Spinal cord (tissue), 10 donors: ENCODE results near the gene PHGDH. TPM values are rescaled to one million over a fixed set of nuclear protein-coding genes. Genes with fewer than 3 reads are reported as not detected.

ENCODE experiments used
- DNase-seq, 6 donors: peaks; one replicate each; pipeline versions ENCODE4 v3.0.0 to v3.0.0-alpha.2; 2013 to 2015; ENCODE audit warnings: low spot score in 6 of 6, low read depth in 4 of 6
- H3K27ac ChIP-seq: one replicate; pipeline ENCODE4 v1.5.1; 2013; ENCODE audit warnings: low read depth, low read length, control low read depth
- H3K27me3 ChIP-seq: one replicate; pipeline ENCODE4 v1.6.1; 2013; ENCODE audit warnings: low read length; ENCODE audit not compliant: control insufficient read depth, insufficient read depth
- H3K36me3 ChIP-seq: one replicate; pipeline ENCODE4 v1.6.1; 2013; ENCODE audit warnings: low read length; ENCODE audit not compliant: control insufficient read depth, insufficient read depth
- H3K4me1 ChIP-seq: one replicate; pipeline ENCODE4 v1.6.1; 2013; ENCODE audit warnings: low read length; ENCODE audit not compliant: control insufficient read depth, insufficient read depth
- H3K4me3 ChIP-seq: one replicate; pipeline ENCODE4 v1.5.1; 2013; ENCODE audit warnings: low read depth, low read length, control low read depth
- H3K9me3 ChIP-seq: one replicate; pipeline ENCODE4 v1.6.1; 2013; ENCODE audit warnings: low read length; ENCODE audit not compliant: control insufficient read depth, insufficient read depth
- WGBS: methylation state at CpG from one replicate; pipeline ENCODE4 v1.1.5; 2013; ENCODE audit warnings: missing lambda C conversion rate; ENCODE audit not compliant: insufficient coverage; 5-methylcytosine and 5-hydroxymethylcytosine counted together
- polyA plus RNA-seq, 2 donors: library from polyadenylated mRNA; unstranded; fragments of 120-200 nt; gene quantifications; one replicate each; pipeline ENCODE4 v1.2.1, GENCODE V29; 2013; ENCODE audit not compliant: insufficient read length in 2 of 2
- total RNA-seq, 2 donors: library from RNA; depleted of rRNA in 1 of 2; stranded (reverse); fragments of 120-200 nt in 1 of 2; fragments of >200 nt in 1 of 2; gene quantifications; one replicate each; pipeline versions ENCODE4 v1.2.3 to v1.2.4, GENCODE V29; 2013 to 2014
- donor health status: healthy.

PHGDH gene
- total and polyA plus RNA-seq, 4 donors = 72.1 to 227 (median 143) TPM

- peak overlapping the region; percentile 22 for H3K27ac ChIP-seq
- no peak for DNase-seq
- no peak overlapping the region for H3K4me3 ChIP-seq
- peaks cover 59% of the 10 kb centered on the region for H3K36me3 ChIP-seq
- peaks cover 56% of the 10 kb centered on the region for H3K4me1 ChIP-seq
- no peaks in the 10 kb centered on the region for H3K27me3 ChIP-seq
- no peaks in the 10 kb centered on the region for H3K9me3 ChIP-seq
- WGBS = 80% methylated on average over 1 of the region's 2 CpGs
Measured at GRCh38 chr1:119736649-119737039, 24.9 kb downstream of the PHGDH start.

- DNase-seq = peak in 2 of 6 donors; percentile 67 to 74
- Histone ChIP-seq H3K9me3 (no peaks in the 10 kb centered on the region), H3K27ac (peak overlapping the region; percentile 38), H3K36me3 (peaks cover 62% of the 10 kb centered on the region), H3K4me3 (no peak overlapping the region), H3K27me3 (no peaks in the 10 kb centered on the region), H3K4me1 (peaks cover 56% of the 10 kb centered on the region)
- 57% methylated on average over 13 of the region's 16 CpGs for WGBS
Measured at GRCh38 chr1:119737040-119737682, 25.4 kb downstream of the PHGDH start.

GRCh38 chr1:119738100-119738720 is 26.5 kb downstream of the PHGDH start:
- Histone ChIP-seq H3K9me3 (no peaks in the 10 kb centered on the region), H3K27ac (no peak overlapping the region)

GRCh38 chr1:119739150-119739549 is 27.4 kb downstream of the PHGDH start:
- Histone ChIP-seq H3K4me1 (peaks cover 57% of the 10 kb centered on the region), H3K36me3 (peaks cover 70% of the 10 kb centered on the region), H3K27ac (no peak overlapping the region), H3K4me3 (no peak overlapping the region), H3K9me3 (no peaks in the 10 kb centered on the region), H3K27me3 (no peaks in the 10 kb centered on the region)
- WGBS = 85% methylated on average over 5 of the region's 6 CpGs
- DNase-seq = no peak

More at GRCh38 chr1:119738100-119738720, 26.5 kb downstream of the PHGDH start:
- Histone ChIP-seq H3K36me3 (peaks cover 68% of the 10 kb centered on the region), H3K4me1 (peaks cover 59% of the 10 kb centered on the region), H3K4me3 (no peak overlapping the region), H3K27me3 (no peaks in the 10 kb centered on the region)
- WGBS = 79% methylated on average over 6 of the region's 7 CpGs
- DNase-seq = no peak

GRCh38 chr1:119740261-119740660 is 28.5 kb downstream of the PHGDH start:
- Histone ChIP-seq H3K4me1 (peaks cover 49% of the 10 kb centered on the region), H3K9me3 (no peaks in the 10 kb centered on the region), H3K4me3 (no peak overlapping the region), H3K27ac (no peak overlapping the region), H3K27me3 (no peaks in the 10 kb centered on the region), H3K36me3 (peaks cover 61% of the 10 kb centered on the region)
- WGBS = 100% methylated on average over 2 of the region's 2 CpGs
- no peak for DNase-seq

- Histone ChIP-seq H3K27ac (no peak overlapping the region), H3K27me3 (no peaks in the 10 kb centered on the region), H3K9me3 (no peaks in the 10 kb centered on the region), H3K4me1 (peaks cover 43% of the 10 kb centered on the region), H3K4me3 (no peak overlapping the region), H3K36me3 (peaks cover 54% of the 10 kb centered on the region)
- DNase-seq = no peak
- WGBS = 93% methylated on average over 13 of the region's 13 CpGs
Measured at GRCh38 chr1:119740896-119741780, 29.4 kb downstream of the PHGDH start.

- 82% methylated on average over 7 of the region's 7 CpGs for WGBS
- peaks cover 49% of the 10 kb centered on the region for H3K36me3 ChIP-seq
- H3K9me3 ChIP-seq = no peaks in the 10 kb centered on the region
- no peaks in the 10 kb centered on the region for H3K27me3 ChIP-seq
- peak in 1 of 6 donors; percentile 58 for DNase-seq
- H3K4me1 ChIP-seq = peaks cover 37% of the 10 kb centered on the region
- no peak overlapping the region for H3K27ac ChIP-seq
- H3K4me3 ChIP-seq = no peak overlapping the region
Measured at GRCh38 chr1:119742202-119742601, 30.5 kb downstream of the PHGDH start.

- H3K27ac ChIP-seq = no peak overlapping the region
- H3K9me3 ChIP-seq = no peaks in the 10 kb centered on the region
- no peak for DNase-seq
- H3K27me3 ChIP-seq = no peaks in the 10 kb centered on the region
- H3K4me3 ChIP-seq = no peak overlapping the region
- H3K36me3 ChIP-seq = peaks cover 44% of the 10 kb centered on the region
- H3K4me1 ChIP-seq = peaks cover 33% of the 10 kb centered on the region
- WGBS = 90% methylated on average over 7 of the region's 7 CpGs
Measured at GRCh38 chr1:119742677-119743076, 30.9 kb downstream of the PHGDH start.

GRCh38 chr1:119743308-119743707 is 31.6 kb downstream of the PHGDH start:
- WGBS = 56% methylated on average over 3 of the region's 3 CpGs
- no peak overlapping the region for H3K27ac ChIP-seq
- peaks cover 40% of the 10 kb centered on the region for H3K36me3 ChIP-seq
- no peak overlapping the region for H3K4me3 ChIP-seq
- peak in 1 of 6 donors; percentile 38 for DNase-seq
- no peaks in the 10 kb centered on the region for H3K27me3 ChIP-seq
- H3K9me3 ChIP-seq = no peaks in the 10 kb centered on the region
- H3K4me1 ChIP-seq = peaks cover 27% of the 10 kb centered on the region
